IMR-90 (cell line): ENCODE results near the gene THEM4. TPM values are rescaled to one million over a fixed set of nuclear protein-coding genes. Genes with fewer than 3 reads are reported as not detected.
"Not testable (repeated sequence)": the region's sequence is repeated elsewhere in the genome, so short reads cannot be mapped to it uniquely, and the experiment has no call there.

ENCODE experiments used
- ATAC-seq: fragments of 200-7000 bp; cut with Tn5 transposase; 2 replicates; pipeline ENCODE4 v1.9.1; 2020; ENCODE audit warnings: low read depth, mild to moderate bottlenecking, moderate library complexity
- BruUV-seq: library from RNA; stranded (reverse); fragments of 400-500 nt; replicated peaks from 2 replicates; lab custom pipeline; 2021; lab: Mats Ljungman, UMichigan
- CTCF ChIA-PET: fragments of 300-600 bp; formaldehyde crosslinking; extraction: SDS; loops from one replicate; lab custom pipeline; 2021; ENCODE audit warnings: antibody characterized with exemption; lab: Yijun Ruan, JAX
- POLR2A ChIA-PET: fragments of 300-600 bp; sonication (Branson Sonifier 250); formaldehyde crosslinking; loops from one replicate; lab custom pipeline; 2022; ENCODE audit warnings: antibody characterized with exemption; ENCODE audit not compliant: unreplicated experiment; lab: Charles Lee
- DNase-seq: peaks from one replicate; pipeline ENCODE4 v3.0.0; 2013
- H2AFZ ChIP-seq: replicated peaks from 2 replicates; pipeline ENCODE3; 2013; ENCODE audit warnings: low read length, mild to moderate bottlenecking; ENCODE audit not compliant: poor library complexity
- H2AK5ac ChIP-seq: 2 replicates; pipeline ENCODE4 v1.6.1; 2013; ENCODE audit warnings: low read depth, low read length, inconsistent platforms
- H2AK9ac ChIP-seq: replicated peaks from 2 replicates; pipeline ENCODE3; 2013; ENCODE audit warnings: mild to moderate bottlenecking, low read depth, low read length, moderate library complexity; ENCODE audit not compliant: poor library complexity
- H2BK120ac ChIP-seq: 2 replicates; pipeline ENCODE4 v1.6.1; 2013; ENCODE audit warnings: low read depth, low read length, inconsistent platforms
- H2BK15ac ChIP-seq: 3 replicates; pipeline ENCODE4 v1.6.1; 2013; ENCODE audit warnings: low read depth, low read length, inconsistent platforms
- H2BK20ac ChIP-seq: 2 replicates; pipeline ENCODE4 v1.6.1; 2013; ENCODE audit warnings: low read depth, mild to moderate bottlenecking, inconsistent platforms, low read length, moderate library complexity
- H2BK5ac ChIP-seq: 2 replicates; pipeline ENCODE4 v1.6.1; 2013; ENCODE audit warnings: mild to moderate bottlenecking, low read depth, low read length, inconsistent platforms; ENCODE audit not compliant: poor library complexity, severe bottlenecking
- H3K14ac ChIP-seq: replicated peaks from 2 replicates; pipeline ENCODE4 v1.6.1; 2013; ENCODE audit warnings: low read depth, low read length, inconsistent platforms
- H3K18ac ChIP-seq: 2 replicates; pipeline ENCODE4 v1.6.1; 2013; ENCODE audit warnings: low read depth, low read length, control low read depth
- H3K23ac ChIP-seq: 2 replicates; pipeline ENCODE4 v1.6.1; 2013; ENCODE audit warnings: low read depth, low read length, inconsistent platforms
- H3K27ac ChIP-seq: 2 replicates; pipeline ENCODE4 v1.5.1; 2013; ENCODE audit warnings: mild to moderate bottlenecking, control low read depth, low read length; ENCODE audit not compliant: insufficient read depth
- H3K27me3 ChIP-seq: 2 replicates; pipeline ENCODE4 v1.6.1; 2013; ENCODE audit warnings: low read length; ENCODE audit not compliant: control insufficient read depth, insufficient read depth
- H3K36me3 ChIP-seq: 2 replicates; pipeline ENCODE4 v1.6.1; 2013; ENCODE audit warnings: low read length, mixed read lengths; ENCODE audit not compliant: control insufficient read depth, insufficient read depth
- H3K4ac ChIP-seq: 2 replicates; pipeline ENCODE4 v1.6.1; 2013; ENCODE audit warnings: low read depth, low read length, inconsistent platforms
- H3K4me1 ChIP-seq: 2 replicates; pipeline ENCODE4 v1.6.1; 2013; ENCODE audit warnings: low read length, mixed read lengths; ENCODE audit not compliant: control insufficient read depth, insufficient read depth
- H3K4me2 ChIP-seq: 2 replicates; pipeline ENCODE4 v1.6.1; 2013; ENCODE audit warnings: low read depth, mild to moderate bottlenecking, control low read depth, low read length, moderate library complexity
- H3K4me3 ChIP-seq: 2 replicates; pipeline ENCODE4 v1.5.1; 2013; ENCODE audit warnings: low read depth, mild to moderate bottlenecking, control low read depth, low read length, moderate library complexity; ENCODE audit not compliant: insufficient read depth
- H3K56ac ChIP-seq: 2 replicates; pipeline ENCODE4 v1.6.1; 2013; ENCODE audit warnings: low read length, inconsistent platforms; ENCODE audit not compliant: insufficient read depth; ENCODE audit errors: extremely low read depth
- H3K79me1 ChIP-seq, 2 experiments: 2 replicates each; pipeline ENCODE4 v1.6.1; 2013; ENCODE audit warnings: low read length in 2 of 2, inconsistent platforms in 1 of 2, low read depth in 1 of 2
- H3K9ac ChIP-seq: 2 replicates; pipeline ENCODE4 v1.6.1; 2013; ENCODE audit warnings: low read depth, low read length, control low read depth
- H3K9me1 ChIP-seq: 2 replicates; pipeline ENCODE4 v1.6.1; 2013; ENCODE audit warnings: low read length, inconsistent platforms; ENCODE audit not compliant: insufficient read depth
- H3K9me3 ChIP-seq: 2 replicates; pipeline ENCODE4 v1.6.1; 2013; ENCODE audit warnings: low read length; ENCODE audit not compliant: control insufficient read depth, insufficient read depth
- H4K20me1 ChIP-seq: 2 replicates; pipeline ENCODE4 v1.6.1; 2013; ENCODE audit warnings: low read length, inconsistent platforms; ENCODE audit not compliant: insufficient read depth
- H4K5ac ChIP-seq: 2 replicates; pipeline ENCODE4 v1.6.1; 2013; ENCODE audit warnings: mild to moderate bottlenecking, low read depth, low read length, control low read depth
- H4K8ac ChIP-seq, 2 experiments: 2 replicates each; pipeline ENCODE4 v1.6.1; 2013; ENCODE audit warnings: low read depth in 2 of 2, low read length in 2 of 2, control low read depth in 1 of 2, inconsistent platforms in 1 of 2
- H4K91ac ChIP-seq: 2 replicates; pipeline ENCODE4 v1.6.1; 2013; ENCODE audit warnings: low read depth, low read length, inconsistent platforms; ENCODE audit not compliant: insufficient read depth
- MAFK ChIP-seq: IDR thresholded peaks from 2 replicates; pipeline ENCODE4 v1.6.1; 2012; ENCODE audit warnings: low read depth, low read length, improper control_type of control experiment
- RAD21 ChIP-seq: IDR thresholded peaks from 2 replicates; pipeline ENCODE4 v1.6.1; 2012; ENCODE audit warnings: low read length, improper control_type of control experiment
- RCOR1 ChIP-seq: IDR thresholded peaks from 2 replicates; pipeline ENCODE4 v1.6.1; 2012; ENCODE audit warnings: mild to moderate bottlenecking, low read length, improper control_type of control experiment; ENCODE audit not compliant: insufficient replicate concordance
- SMC3 ChIP-seq: fragments of 150-350 bp; IDR thresholded peaks from 2 replicates; pipeline ENCODE4 v1.6.1; 2016; ENCODE audit warnings: low read depth, mild to moderate bottlenecking, antibody characterized with exemption, low read length, moderate library complexity
- WGBS, 2 experiments: methylation state at CpG; one replicate each; pipeline versions ENCODE4 v1.1.5 to v1.1.7; 2013; ENCODE audit warnings: missing lambda C conversion rate in 2 of 2; ENCODE audit not compliant: insufficient read length in 1 of 2; ENCODE audit errors: extremely low coverage in 2 of 2; 5-methylcytosine and 5-hydroxymethylcytosine counted together
- dilution Hi-C: fragments of 300-500 bp; cut with HindIII; formaldehyde crosslinking; loops from one replicate; pipeline ENCODE4 v1.14.3; 2018; ENCODE audit warnings: low sequenced_read_pairs; ENCODE audit not compliant: unreplicated experiment
- in situ Hi-C: fragments of 300-500 bp; cut with MboI; formaldehyde crosslinking; loops from 3 replicates; pipeline ENCODE4 v1.14.3; 2019; ENCODE audit warnings: low sequenced_read_pairs, inconsistent platforms, mixed read lengths
- intact Hi-C: fragments of 100-400 bp; cut with micrococcal nuclease; formaldehyde crosslinking; loops from 2 replicates; pipeline ENCODE4 v1.10.0; 2022
- polyA plus RNA-seq, 3 experiments: library from polyadenylated mRNA; depleted of rRNA; stranded (reverse); fragments of >200 nt; gene quantifications; 2 replicates each; pipeline ENCODE4 v1.2.3, GENCODE V29; 2012; ENCODE audit warnings: low replicate concordance in 1 of 3
- total RNA-seq: library from RNA; depleted of rRNA; stranded (reverse); fragments of >200 nt; gene quantifications from 2 replicates; pipeline ENCODE4 v1.2.3, GENCODE V29; 2012

Gene THEM4
- total and polyA plus RNA-seq, 2 of the 4 experiments (the other 2 are of a cell fraction), result 7.3 to 15.7 TPM

GRCh38 chr1:151855933-151856332 lies 53.4 kb downstream of the THEM4 start:
- Histone ChIP-seq H2BK15ac (no peak overlapping the region), H2AK9ac (no peak overlapping the region), H3K9me1 (no peaks in the 10 kb centered on the region; the same call in 1 of the 2 replicates), H3K4ac (no peak overlapping the region), H4K91ac (no peak overlapping the region), H4K20me1 (no peaks in the 10 kb centered on the region), H3K27me3 (peaks cover 32% of the 10 kb centered on the region), H2BK120ac (no peak overlapping the region), H4K5ac (no peak overlapping the region), H4K8ac (no peak overlapping the region), H2AK5ac (no peak overlapping the region), H3K4me3 (no peak overlapping the region), H3K56ac (no peak overlapping the region), H3K9me3 (no peaks in the 10 kb centered on the region), H2AFZ (no peak overlapping the region), H3K4me2 (no peak overlapping the region), H3K79me1 (no peaks in the 10 kb centered on the region), H3K23ac (no peak overlapping the region), H3K18ac (no peak overlapping the region), H3K4me1 (peaks cover 1% of the 10 kb centered on the region; the same call in 1 of the 2 replicates), H2BK5ac (no peak overlapping the region), H3K14ac (no peak overlapping the region), H3K36me3 (no peaks in the 10 kb centered on the region), H2BK20ac (no peak overlapping the region), H3K27ac (no peak overlapping the region), H3K9ac (no peak overlapping the region)
- dilution Hi-C loops (no loop called here), in situ Hi-C loops (no loop called here), intact Hi-C loops (no loop called here)
- ChIA-PET POLR2A (no interaction called here), CTCF (no interaction called here)
- TF ChIP-seq SMC3, result no peak
- no peak for TF ChIP-seq RAD21
- TF ChIP-seq RCOR1, result no peak
- peak; percentile 71 for TF ChIP-seq MAFK
- no peak for DNase-seq
- no CpG with 5 or more reads among the region's 4 CpGs for WGBS, 2 experiments
- BruUV-seq, result no TSS peak
- ATAC-seq, result no peak

- H3K36me3 ChIP-seq, H3K4me2 ChIP-seq, H3K4me3 ChIP-seq, H4K20me1 ChIP-seq, H3K56ac ChIP-seq, ATAC-seq, H2AK5ac ChIP-seq, H3K18ac ChIP-seq, H4K91ac ChIP-seq, H3K4me1 ChIP-seq, H4K5ac ChIP-seq, H3K79me1 ChIP-seq, dilution Hi-C loops, in situ Hi-C loops, CTCF ChIA-PET, H3K27ac ChIP-seq, H2BK120ac ChIP-seq, intact Hi-C loops, DNase-seq, H3K14ac ChIP-seq, H2AFZ ChIP-seq, H2BK20ac ChIP-seq, POLR2A ChIA-PET, H2BK5ac ChIP-seq, H3K9me3 ChIP-seq, BruUV-seq, H3K9me1 ChIP-seq, H2AK9ac ChIP-seq, H2BK15ac ChIP-seq, H3K9ac ChIP-seq, H3K4ac ChIP-seq, H4K8ac ChIP-seq, H3K23ac ChIP-seq: not testable (repeated sequence)
- 50% methylated on average over 2 of the region's 8 CpGs; no CpG with 5 or more reads in 1 of the 2 experiments for WGBS, 2 experiments
- peaks cover 36% of the 10 kb centered on the region for H3K27me3 ChIP-seq
Observed at GRCh38 chr1:151855516-151855915, 53.8 kb downstream of the THEM4 start.
